Heart right ventricle (tissue), 16 donors: ENCODE results near the gene JADE1. TPM values are rescaled to one million over a fixed set of nuclear protein-coding genes. Genes with fewer than 3 reads are reported as not detected.

Source experiments
- ATAC-seq, 8 donors: fragments of 200-7000 bp; cut with Tn5 transposase; one replicate each; pipeline ENCODE4 v1.9.1; 2020; ENCODE audit warnings: mild to moderate bottlenecking in 8 of 8, moderate library complexity in 8 of 8, moderate number of reproducible peaks in 1 of 8
- DNase-seq, 2 donors: peaks; one replicate each; pipeline ENCODE4 v3.0.0-alpha.2; 2020
- H3K27ac ChIP-seq, 10 donors: fragments of 200-600 bp; sonication (generic) in 2 of 10; one replicate each; pipeline versions ENCODE4 v1.5.0 to v1.8.0; 2020 to 2022; ENCODE audit warnings: mild to moderate bottlenecking in 3 of 10
- H3K27me3 ChIP-seq, 7 donors: fragments of 200-600 bp; one replicate each; pipeline ENCODE4 v1.8.0; 2021 to 2022; ENCODE audit warnings: mild to moderate bottlenecking in 2 of 7
- H3K36me3 ChIP-seq, 9 donors: fragments of 200-600 bp; sonication (generic) in 1 of 9; one replicate each; pipeline versions ENCODE4 v1.5.0 to v1.8.0; 2020 to 2022; ENCODE audit warnings: mild to moderate bottlenecking in 2 of 9
- H3K4me1 ChIP-seq, 9 donors: fragments of 200-600 bp; sonication (generic) in 1 of 9; one replicate each; pipeline versions ENCODE4 v1.5.0 to v1.8.0; 2020 to 2022; ENCODE audit warnings: mild to moderate bottlenecking in 4 of 9
- H3K4me3 ChIP-seq, 10 donors: fragments of 200-600 bp; sonication (generic) in 2 of 10; one replicate each; pipeline versions ENCODE4 v1.5.0 to v1.8.0; 2020 to 2022; ENCODE audit warnings: mild to moderate bottlenecking in 7 of 10, moderate library complexity in 2 of 10
- H3K9me3 ChIP-seq, 11 donors: fragments of 200-600 bp in 10 of 11; sonication (generic) in 2 of 11; one replicate each; pipeline versions ENCODE4 v1.5.0 to v1.8.0; 2013 to 2022; ENCODE audit warnings: mild to moderate bottlenecking in 2 of 11, control low read depth in 1 of 11, moderate library complexity in 1 of 11
- CTCF ChIP-seq, 9 donors: fragments of 200-600 bp; sonication (generic) in 2 of 9; IDR thresholded peaks; one replicate each; pipeline versions ENCODE4 v1.5.0 to v1.8.0; 2021 to 2022; ENCODE audit warnings: antibody characterized with exemption in 9 of 9, mild to moderate bottlenecking in 5 of 9, moderate library complexity in 1 of 9
- WGBS, 2 donors: extraction: QIAGEN DNeasy Blood & Tissue Kit; methylation state at CpG; one replicate each; pipeline ENCODE4 v1.1.7; 2013; ENCODE audit warnings: inconsistent platforms in 1 of 2; 5-methylcytosine and 5-hydroxymethylcytosine counted together
- intact Hi-C, 10 donors: fragments of 100-400 bp; cut with DNase I; formaldehyde crosslinking; loops; one replicate each; pipeline versions ENCODE4 v1.11.1 to v1.14.2; 2022
- polyA plus RNA-seq, 2 donors: library from polyadenylated mRNA; stranded (reverse); fragments of 200-250 nt; gene quantifications; one replicate each; pipeline ENCODE4 v1.2.3, GENCODE V29; 2013
- total RNA-seq, 10 donors: library from RNA; stranded (reverse); fragmentation: NEBNext Ultra II Directional in 3 of 10; extraction: Animal tissue kit (Norgen Biotek cat#: 25700) in 3 of 10; gene quantifications; one replicate each; pipeline versions ENCODE4 v1.2.1 to v1.2.4, GENCODE V29; 2021 to 2023
- donor health status: Arrhythmogenic right ventricular cardiomyopathy.
- donor health status: ischemic (EF 13 %, LVEDD 7.1; RV severe dilation, severe dysfunction).
- donor health status: healthy with polysubstance abuse.
- donor health status: DM: no; HTN: yes; CAD: no.
- donor health status: DM: no; HTN: no; CAD: no.
- donor health status: ischemic (EF 25% LVEDD 6.9; RV normal size, moderate dysfunction).
- donor health status: ischemic (EF 25% LVEDD 5.7; RV mildly dilated, moderate dysfunction).
- donor health status: healthy.
- donor health status: DM: yes; HTN: yes; CAD: no.
- donor health status: Ischemic cardiomyopathy.
- donor health status: ischemic (EF 35%, LVEDD 5.7; RV mildly dilated, moderate dysfunction).
- donor health status: nonischemic (EF 11% LVEDD 7.7; RV severe dilation, severe dysfunction).
- donor health status: DM: yes; HTN: yes; CAD: no.
- donor health status: PGD.
- donor health status: ischemic (EF 29% LVEDD 5.4; RV normal size, mild dysfunction).
- donor health status: nonischemic (EF 23%, LVEDD 6.1; RV moderate dilation, normal function).

JADE1 gene
- total and polyA plus RNA-seq, 12 donors = 12.1 to 32.3 (median 23.5) TPM

DNA sequence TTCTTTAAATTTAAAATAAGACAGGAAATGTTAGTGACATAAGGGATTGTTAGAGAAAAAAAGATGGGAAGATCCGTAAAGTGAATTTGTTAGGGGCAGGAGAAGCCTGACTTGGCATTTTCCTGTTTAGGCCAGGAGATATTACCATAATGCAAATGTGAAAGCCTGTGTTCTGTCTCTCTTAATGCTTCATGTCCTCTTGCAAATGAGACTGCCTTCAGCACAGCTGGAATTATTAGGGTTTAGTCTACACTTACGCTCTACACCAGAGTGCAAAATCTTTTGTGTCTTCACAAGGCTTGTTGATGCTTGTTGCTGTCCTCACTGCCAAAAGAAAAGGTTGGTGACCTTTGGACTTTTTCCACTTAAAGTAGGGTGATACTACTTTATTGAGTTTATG lies 56.8 kb downstream of the JADE1 start:
- TF ChIP-seq CTCF (IDR thresholded peaks at IDR 0.05) = no peak
- WGBS, 2 donors = 93 to 97% methylated on average over 2 of the region's 2 CpGs
- H3K27ac ChIP-seq = no peak overlapping the region
- ATAC-seq (no peak), DNase-seq (no peak)
- H3K9me3 ChIP-seq = no peaks in the 10 kb centered on the region
- intact Hi-C loops = loop anchor here in 6 of 10 donors (10.0 kb wide), 5 partner anchors 61 to 671 kb away; partner anchors contain the start of gene JADE1 (in 1 of the 6)
- H3K27me3 ChIP-seq = no peaks in the 10 kb centered on the region
- H3K4me3 ChIP-seq = no peak overlapping the region
- H3K36me3 ChIP-seq = peaks cover 0 to 96% (median 21%) of the 10 kb centered on the region in 9 donors
- peaks cover 0 to 30% (median 17%) of the 10 kb centered on the region in 9 donors for H3K4me1 ChIP-seq

GRCh38 chr4:128866691-128867090 lies 57.2 kb downstream of the JADE1 start:
- ATAC-seq = no peak
- H3K36me3 ChIP-seq = peaks cover 0 to 96% (median 22%) of the 10 kb centered on the region in 9 donors
- no peaks in the 10 kb centered on the region for H3K27me3 ChIP-seq
- H3K4me1 ChIP-seq = peaks cover 0 to 26% (median 15%) of the 10 kb centered on the region in 9 donors
- 85 to 86% methylated on average over 1 of the region's 1 CpG for WGBS, 2 donors
- H3K27ac ChIP-seq = no peak overlapping the region
- no peak for TF ChIP-seq CTCF (IDR thresholded peaks at IDR 0.05)
- intact Hi-C loops = loop anchor here in 6 of 10 donors (10.0 kb wide), 5 partner anchors 62 to 672 kb away; partner anchors contain the start of gene JADE1 (in 1 of the 6)
- DNase-seq = no peak
- no peak overlapping the region for H3K4me3 ChIP-seq
- H3K9me3 ChIP-seq = no peaks in the 10 kb centered on the region

DNA sequence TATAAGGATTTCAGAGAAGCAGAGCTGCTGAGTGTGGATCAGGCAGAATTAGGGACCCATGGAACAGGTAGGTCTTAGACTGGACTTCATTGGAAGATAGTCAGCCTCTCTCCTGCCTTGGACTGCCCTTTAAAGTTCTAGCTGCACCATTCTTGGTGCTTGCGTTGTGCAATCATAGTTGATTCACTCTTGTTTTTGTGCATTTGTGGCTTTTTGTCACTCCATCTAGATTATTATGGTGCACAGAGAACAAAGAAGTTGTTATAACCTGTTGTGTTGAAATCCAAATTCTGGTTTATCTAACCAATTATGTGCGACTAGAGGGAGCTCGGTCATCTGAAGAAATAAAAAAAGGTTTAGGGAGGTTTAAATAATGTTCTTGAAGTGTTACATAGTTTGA lies 59.3 kb downstream of the JADE1 start:
- no peak for ATAC-seq
- DNase-seq = no peak
- Histone ChIP-seq H3K4me3 (no peak overlapping the region), H3K9me3 (no peaks in the 10 kb centered on the region), H3K4me1 (peaks cover 0 to 7% (median 0%) of the 10 kb centered on the region in 9 donors), H3K27me3 (no peaks in the 10 kb centered on the region), H3K36me3 (peaks cover 0 to 100% (median 25%) of the 10 kb centered on the region in 9 donors), H3K27ac (no peak overlapping the region)
- intact Hi-C loops = loop anchor here in 6 of 10 donors (10.0 kb wide), 5 partner anchors 64 to 674 kb away; partner anchors contain the start of gene JADE1 (in 1 of the 6)
- TF ChIP-seq CTCF (IDR thresholded peaks at IDR 0.05) = no peak
- WGBS, 2 donors = 94 to 96% methylated on average over 3 of the region's 3 CpGs

DNA sequence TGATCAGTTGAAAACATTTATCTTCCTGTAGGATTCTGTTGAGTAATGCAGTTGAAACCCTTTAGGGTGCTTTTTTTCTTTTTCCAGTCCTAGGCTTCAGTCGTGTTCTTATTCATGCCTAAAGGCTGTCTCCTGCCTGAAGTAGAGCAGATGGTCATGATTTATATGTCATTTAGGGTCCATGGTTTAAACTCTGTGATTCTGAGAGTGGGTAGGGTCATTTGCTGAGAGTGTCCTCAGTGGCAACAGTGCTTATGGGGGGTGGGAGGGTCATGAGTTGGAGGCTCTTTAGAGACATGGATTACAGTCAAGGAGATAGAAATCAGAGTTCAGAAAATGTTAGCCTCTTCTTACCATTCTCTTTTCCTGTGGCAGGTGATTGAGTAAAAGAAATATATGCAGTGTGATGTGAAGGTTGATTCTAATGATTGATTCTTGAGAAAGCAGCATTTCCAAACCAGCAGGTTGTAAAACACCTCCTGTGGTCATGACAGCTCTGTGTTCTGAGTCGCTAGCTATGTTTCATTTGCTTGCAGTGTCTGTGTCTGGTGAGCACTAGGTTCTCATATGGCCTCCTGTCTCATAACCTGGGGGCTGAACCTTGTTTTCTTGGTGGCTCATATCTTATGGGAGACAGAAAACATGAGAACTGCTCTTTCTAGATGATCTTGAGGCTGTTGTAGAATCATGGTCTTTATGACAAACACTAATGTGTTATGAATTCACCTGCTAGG lies 60.4 kb downstream of the JADE1 start:
- no peak for TF ChIP-seq CTCF (IDR thresholded peaks at IDR 0.05)
- Histone ChIP-seq H3K9me3 (no peaks in the 10 kb centered on the region), H3K27me3 (no peaks in the 10 kb centered on the region), H3K36me3 (peaks cover 0 to 97% (median 22%) of the 10 kb centered on the region in 9 donors), H3K27ac (no peak overlapping the region), H3K4me3 (no peak overlapping the region), H3K4me1 (peaks cover 0 to 7% (median 0%) of the 10 kb centered on the region in 9 donors)
- intact Hi-C loops = loop anchor here in 6 of 10 donors (10.0 kb wide), 5 partner anchors 65 to 675 kb away; partner anchors contain the start of gene JADE1 (in 1 of the 6)
- ATAC-seq (no peak), DNase-seq (no peak)
- WGBS, 2 donors = 94 to 99% methylated on average over 2 of the region's 2 CpGs
